ENCODE measurements around the gene ENPP3.

DNA sequence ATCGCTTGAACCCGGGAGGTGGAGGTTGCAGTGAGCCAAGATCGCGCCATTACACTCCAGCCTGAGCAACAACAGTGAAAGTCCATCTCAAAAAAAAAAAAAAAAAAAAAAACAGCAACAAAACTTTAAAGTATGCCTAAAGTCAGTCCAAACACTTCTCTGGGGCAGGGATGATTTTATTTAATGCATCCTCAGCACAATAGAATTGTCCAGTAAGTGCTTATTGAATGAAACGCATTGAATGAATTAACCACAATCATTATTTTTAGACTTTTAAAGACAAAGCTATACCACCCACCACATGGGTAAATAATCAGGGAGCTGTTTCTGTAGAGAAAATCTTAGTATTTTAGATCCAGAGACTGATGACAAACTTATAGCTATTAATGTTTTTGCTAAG is 90.4 kb downstream of the ENPP3 start:
- no peak for TF ChIP-seq POLR2AphosphoS5 (IDR thresholded peaks at IDR 0.05)
- TF ChIP-seq, protein P1, sequence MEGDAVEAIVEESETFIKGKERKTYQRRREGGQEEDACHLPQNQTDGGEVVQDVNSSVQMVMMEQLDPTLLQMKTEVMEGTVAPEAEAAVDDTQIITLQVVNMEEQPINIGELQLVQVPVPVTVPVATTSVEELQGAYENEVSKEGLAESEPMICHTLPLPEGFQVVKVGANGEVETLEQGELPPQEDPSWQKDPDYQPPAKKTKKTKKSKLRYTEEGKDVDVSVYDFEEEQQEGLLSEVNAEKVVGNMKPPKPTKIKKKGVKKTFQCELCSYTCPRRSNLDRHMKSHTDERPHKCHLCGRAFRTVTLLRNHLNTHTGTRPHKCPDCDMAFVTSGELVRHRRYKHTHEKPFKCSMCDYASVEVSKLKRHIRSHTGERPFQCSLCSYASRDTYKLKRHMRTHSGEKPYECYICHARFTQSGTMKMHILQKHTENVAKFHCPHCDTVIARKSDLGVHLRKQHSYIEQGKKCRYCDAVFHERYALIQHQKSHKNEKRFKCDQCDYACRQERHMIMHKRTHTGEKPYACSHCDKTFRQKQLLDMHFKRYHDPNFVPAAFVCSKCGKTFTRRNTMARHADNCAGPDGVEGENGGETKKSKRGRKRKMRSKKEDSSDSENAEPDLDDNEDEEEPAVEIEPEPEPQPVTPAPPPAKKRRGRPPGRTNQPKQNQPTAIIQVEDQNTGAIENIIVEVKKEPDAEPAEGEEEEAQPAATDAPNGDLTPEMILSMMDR (IDR thresholded peaks at IDR 0.05), result no peak
- no peak for TF ChIP-seq POLR2A (IDR thresholded peaks at IDR 0.05)
